LHCN-M2 (cell line): ENCODE results near the gene ZNHIT1. TPM values are rescaled to one million over a fixed set of nuclear protein-coding genes. Genes with fewer than 3 reads are reported as not detected.
"Not testable (repeated sequence)": the region's sequence is repeated elsewhere in the genome, so short reads cannot be mapped to it uniquely, and the experiment has no call there.

Source experiments
- DNase-seq: peaks from one replicate; pipeline ENCODE4 v3.0.0-alpha.2; 2012; ENCODE audit warnings: low read depth
- total RNA-seq: library from RNA; depleted of rRNA; stranded (reverse); fragments of >200 nt; gene quantifications from 2 replicates; pipeline ENCODE4 v1.2.3, GENCODE V29; 2014

The ZNHIT1 gene
- total RNA-seq, 1 experiment from 2014 or later = 134 TPM

DNA sequence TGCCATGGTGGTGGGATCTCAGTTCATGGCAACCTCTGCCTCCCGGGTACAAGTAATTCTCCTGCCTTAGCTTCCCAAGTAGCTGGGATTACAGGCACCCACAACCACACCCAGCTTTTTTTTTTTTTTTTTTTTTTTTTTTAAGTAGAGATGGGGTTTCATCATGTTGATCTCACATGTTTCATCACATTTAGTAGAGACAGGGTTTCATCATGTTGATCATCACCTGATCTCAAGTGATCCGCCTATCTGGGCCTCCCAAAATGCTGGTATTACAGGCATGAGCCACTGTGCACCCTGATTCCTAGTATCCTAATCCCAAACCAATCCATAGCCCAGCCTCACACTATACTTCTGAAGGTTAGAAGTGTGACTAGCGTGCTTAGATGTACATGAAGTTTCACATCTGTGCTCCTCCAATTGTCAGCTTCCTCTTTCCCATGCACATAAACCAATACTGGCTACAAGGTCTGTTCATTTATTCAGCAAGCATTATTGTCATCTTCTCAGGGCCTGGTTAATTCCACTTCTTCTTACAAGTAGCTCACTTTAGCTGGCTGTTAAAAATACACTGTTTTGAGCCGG lies 31.0 kb upstream of the ZNHIT1 start:
- no peak for DNase-seq

DNA sequence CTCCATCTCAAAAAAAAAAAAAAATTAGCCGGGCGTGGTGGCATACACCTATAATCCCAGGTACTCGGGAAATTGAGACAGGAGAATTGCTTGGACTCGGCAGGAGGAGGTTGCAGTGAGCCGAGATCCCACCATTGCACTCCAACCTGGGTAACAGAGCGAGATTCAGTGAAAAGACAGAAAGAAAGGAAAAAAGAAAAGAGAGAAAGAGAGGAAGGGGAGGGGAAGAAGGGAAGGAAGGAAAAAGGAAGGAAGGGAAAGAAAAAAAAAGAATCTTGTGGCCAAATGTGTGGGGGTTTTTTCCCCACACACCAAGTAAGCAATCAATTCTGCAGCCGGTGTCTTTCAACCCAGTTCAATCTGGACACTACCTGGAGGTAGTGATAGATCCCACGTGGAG lies 28.9 kb upstream of the ZNHIT1 start:
- no peak for DNase-seq

DNA sequence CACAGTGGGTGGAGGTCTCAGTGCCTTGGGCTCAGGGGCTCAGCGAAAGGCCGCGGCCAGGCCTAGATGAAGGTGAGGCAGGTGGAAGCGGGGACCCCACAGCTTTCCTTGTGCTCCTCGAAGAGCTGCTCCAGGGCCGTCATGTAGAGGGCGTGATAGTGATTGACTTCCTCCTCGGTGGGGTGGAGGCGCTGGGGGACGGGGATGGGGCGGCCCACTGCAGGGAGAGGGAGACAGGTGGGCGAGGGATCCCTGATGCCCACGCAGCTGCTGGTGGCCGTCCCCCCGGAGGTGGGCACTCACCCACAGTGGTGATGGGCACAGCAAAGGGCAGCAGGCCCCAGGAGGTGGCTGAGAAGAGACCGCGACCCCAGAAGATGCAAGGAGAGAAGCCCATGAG lies 22.1 kb upstream of the ZNHIT1 start:
- DNase-seq = no peak

DNA sequence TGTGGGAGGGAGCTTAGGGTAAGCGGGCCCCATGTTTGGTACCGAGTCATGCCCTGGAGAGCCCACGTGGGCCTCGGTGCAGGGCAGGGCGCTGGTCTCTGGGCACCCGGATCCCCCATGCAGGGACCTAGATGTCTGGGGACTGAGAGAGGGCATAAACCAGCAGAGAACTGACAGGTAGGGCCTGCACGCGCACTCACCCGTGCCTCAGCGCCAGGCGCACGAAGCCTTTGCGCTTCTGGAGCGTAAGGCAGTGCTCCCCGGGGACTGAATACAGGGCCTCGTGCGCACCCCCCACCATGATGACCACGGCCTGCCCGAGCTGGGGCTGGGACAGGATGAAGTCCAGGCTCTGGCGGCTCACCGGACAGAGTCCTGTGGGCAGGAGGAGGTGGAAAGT lies 20.0 kb upstream of the ZNHIT1 start:
- DNase-seq = no peak

DNA sequence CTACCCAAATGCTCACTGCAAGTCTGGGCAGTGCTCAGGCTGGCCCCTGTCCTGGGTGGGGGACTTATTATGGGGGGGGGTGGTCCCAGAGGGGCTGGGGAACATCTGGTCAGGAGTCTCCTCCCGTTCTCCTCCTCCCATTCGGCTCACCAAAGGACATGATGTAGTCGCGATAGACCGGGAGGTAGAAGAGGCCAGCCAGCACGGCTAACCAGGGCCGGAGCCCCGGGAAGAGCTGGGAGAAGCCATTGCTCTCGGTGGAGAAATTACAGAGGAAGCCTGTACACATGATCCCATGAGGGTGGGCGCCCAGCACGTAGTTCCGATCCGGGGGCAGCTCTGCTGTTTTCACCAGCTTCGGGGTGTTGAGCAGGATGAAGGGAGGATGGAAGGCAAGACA lies 19.5 kb upstream of the ZNHIT1 start:
- no peak for DNase-seq

DNA sequence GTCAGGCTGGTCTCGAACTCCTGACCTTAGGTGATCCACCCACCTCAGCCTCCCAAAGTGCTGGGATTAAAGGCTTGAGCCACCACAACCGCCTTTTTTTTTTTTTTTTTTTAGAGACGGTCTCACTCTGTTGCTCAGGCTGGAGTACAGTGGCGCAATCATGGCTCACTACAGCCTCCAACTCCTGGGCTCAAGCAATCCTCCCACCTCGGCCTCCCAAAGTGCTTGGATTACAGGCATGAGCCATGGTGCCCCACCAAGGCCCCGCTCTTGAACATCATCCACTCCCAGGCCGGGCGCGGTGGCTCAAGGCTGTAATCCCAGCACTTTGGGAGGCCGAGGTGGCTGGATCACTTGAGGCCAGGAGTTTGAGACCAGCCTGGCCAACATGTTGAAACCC lies 18.4 kb upstream of the ZNHIT1 start:
- DNase-seq = not testable (repeated sequence)

DNA sequence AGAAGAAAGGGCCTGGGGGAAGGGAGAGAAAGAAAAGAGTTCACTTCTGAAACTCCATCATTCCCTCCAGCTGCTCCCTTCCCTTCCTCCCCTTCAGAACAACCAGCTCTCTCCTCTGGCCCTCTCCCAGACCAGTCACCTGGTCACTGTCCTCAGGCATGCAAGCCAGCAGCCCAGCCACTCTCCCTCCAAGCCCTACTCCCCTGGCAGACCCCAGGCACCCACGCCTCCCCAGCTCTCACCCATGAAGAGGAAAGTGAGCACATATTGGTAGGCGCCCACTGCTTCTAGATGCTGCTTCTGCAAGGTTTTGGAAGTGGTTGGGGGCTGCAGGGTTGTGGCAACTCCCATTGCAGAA lies 17.5 kb upstream of the ZNHIT1 start:
- no peak for DNase-seq

DNA sequence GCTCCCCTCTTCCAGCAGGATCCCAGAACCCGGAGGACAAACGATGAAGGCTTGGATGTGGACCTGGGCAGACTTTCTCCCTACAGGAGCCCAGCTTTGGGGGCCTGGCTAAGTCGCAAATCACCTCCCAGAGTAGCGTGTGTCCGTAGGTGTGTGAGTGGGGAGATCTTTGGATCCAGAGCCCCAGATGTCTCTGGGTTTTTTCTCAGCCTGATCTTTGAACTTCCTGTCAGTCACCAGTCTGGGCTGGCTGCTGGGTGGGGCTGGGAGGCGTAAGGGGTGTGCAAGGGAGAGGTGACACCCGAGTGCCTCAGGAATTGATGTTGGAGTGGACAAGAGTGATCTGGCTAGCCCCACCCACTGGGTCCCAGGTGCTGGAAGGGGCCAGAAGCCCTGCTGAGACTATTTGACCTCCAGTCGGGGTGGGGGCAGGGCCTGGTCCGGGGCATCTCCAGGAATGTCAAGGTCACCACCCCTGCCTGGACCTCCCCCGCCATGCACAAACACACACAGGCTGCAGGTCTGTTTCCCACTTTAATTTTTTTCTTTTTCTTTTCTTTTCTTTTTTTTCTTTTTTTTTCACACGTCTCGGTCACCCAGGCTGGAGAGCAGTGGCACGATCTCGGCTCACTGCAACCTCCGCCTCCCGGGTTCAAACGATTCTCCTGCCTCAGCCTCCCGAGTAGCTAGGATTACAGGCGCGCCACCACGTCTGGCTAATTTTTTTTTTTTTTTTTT lies 16.9 kb upstream of the ZNHIT1 start, which contains the start of gene MOGAT3:
MOGAT3 (minus strand) TSS at position 175 of the 738 bp plus-strand sequence. CDS start 182 bp downstream, outside the sequence.
- DNase-seq = no peak

DNA sequence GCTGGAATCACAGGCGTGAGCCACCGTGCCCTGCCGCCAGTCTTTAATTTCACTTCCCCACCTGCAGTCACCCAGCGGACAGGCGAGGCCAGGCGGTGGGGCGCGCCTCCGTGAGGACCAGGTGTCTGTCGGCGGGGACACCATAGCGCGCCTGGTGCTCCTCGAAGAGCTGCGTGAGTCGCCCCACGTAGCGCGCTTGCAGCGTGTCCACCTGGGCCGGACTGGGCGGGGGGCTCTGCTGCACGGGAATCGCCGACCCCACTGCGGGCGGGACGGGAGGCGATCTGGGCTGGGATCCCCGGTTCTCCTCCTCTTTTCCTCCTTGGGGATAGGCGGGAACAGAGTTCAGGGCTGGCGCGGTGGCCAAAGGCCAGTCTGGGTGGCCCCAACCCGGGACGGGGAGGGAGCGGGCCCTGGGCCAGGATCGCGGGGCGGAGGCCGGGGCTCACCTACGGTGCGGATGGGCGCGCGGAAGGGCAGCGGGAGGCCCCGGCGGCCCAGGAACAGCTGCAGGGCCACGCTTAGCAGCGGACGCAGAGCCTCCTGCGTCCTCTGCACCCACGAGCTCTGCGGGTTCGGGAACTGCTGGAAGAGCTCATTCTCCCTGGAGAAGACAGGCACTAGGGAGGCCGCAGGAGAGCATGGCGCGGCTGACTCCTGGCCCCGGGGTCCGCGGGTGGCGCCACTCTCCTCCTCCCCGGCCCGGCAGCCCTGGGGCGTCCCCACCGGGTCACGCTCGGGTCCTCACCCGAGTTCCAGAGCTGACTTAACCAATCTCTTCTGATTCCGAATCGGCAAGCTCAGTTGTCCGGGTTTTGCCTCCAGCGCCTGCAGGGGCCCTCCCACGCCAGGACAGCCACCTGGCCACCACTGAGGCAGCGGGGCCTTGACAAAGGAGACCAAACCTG lies 16.0 kb upstream of the ZNHIT1 start:
- no peak for DNase-seq

DNA sequence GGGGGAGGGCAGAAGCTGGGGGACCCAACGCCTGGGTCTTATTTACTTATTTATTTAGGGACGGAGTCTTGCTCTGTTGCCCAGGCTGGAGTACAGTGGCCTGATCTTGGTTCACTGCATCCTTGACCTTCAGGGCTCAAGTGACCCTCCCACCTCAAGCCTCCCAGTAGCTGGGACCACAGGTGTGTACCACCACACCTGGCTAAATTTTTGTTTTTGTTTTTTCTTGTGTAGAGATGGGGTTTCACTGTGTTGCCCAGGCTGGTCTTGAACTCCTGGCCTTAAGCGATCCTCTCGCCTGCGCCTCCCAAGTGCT lies 15.4 kb upstream of the ZNHIT1 start:
- no peak for DNase-seq

DNA sequence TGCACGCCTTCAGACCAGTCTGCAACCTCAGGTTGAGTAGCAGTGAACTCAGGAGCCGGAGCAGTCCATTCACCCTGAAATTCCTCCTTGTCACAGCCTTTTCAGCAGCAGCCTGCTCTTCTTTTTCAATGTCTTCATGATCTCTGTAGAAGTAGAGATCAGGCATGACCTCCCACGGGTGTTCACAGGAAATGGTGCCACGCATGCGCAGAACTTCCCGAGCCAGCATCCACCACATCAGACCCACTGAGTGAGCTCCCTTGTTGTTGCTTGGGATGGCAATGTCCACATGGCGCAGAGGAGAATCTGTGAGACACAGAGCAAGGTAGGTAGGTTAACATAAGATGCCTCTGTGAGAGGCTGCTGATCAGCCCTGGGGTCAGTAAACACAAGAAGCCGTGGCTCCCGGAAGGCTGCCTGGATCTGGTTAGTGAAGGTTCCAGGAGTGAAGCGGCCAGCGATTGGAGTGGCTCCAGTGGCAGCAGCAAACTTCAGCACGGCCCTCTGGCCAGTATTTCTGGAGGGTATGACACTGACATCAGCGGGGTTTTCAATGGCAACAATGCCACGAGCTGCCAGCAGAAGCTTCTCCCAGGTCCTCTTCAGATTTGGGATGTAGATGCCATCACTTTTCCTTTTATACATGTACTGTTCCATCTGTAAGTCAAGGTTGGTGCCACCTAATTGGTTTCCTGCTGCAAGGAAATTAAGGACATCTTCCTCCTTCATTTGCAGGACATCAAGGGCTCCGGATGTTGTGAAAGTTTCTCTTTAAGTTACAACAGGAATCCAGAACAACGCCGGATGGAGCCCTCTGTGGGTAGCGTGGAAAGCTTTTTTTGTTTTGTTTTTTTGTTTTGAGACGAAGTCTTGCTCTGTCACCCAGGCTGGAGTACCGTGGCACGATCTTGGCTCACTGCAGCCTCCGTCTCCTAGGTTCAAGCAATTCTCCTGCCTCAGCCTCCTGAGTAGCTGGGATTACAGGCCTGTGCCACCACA lies 13.9 kb upstream of the ZNHIT1 start:
- DNase-seq = not testable (repeated sequence)

DNA sequence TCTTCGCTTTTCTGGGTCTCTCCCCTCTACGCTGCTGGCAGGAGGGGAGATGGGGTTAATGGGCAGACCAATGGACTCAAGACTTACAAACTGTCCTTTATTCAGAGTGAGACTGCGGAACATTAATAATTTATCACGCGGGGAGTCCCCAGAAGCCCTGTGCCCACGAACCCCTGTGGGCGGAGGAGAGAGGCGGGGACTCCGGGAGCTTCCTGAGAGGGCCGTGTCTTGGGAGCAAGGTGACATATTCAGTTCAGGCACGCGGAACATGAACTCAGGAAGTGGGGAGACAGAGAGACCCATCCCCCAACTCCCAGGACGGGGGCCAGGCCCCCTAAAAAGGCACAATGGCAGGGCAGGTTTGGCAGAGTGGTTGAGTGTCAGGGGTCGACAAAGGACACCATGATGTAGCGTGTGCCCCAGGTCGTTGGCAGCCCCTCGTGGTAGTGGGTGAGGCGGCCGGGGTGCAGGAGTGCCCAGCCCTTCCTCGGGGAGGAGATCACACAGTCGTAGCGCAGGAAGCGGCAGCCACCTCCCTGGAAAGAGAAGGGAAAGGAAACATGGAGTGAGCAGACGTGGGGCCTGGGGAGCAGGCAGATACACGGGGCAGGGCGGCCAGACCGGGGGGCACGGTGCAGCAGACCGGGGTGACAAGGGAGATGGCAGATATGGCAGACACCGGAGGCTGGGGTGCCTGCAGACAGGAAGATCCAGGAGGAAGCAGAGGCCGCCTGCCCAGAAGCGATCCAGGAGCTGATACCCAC lies 11.9 kb upstream of the ZNHIT1 start:
- DNase-seq = no peak

DNA sequence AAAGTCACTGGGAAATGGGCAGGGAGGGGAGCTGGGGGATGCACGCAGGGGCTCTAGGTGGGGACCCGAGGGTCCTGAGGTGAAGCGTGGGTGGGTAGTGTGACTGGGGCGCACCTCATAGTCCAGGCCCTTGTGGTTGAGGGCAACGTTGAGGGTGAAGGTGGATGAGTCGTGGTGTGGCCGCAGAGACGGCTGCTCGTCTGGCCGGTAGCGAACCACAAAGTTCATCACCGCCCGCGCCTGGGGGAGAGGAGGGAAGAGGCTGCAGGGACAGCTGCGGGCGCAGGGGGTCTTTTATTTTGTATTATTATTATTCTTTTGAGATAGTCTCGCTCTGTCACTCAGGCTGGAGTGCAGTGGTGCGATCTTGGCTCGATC lies 11.3 kb upstream of the ZNHIT1 start:
- no peak for DNase-seq

DNA sequence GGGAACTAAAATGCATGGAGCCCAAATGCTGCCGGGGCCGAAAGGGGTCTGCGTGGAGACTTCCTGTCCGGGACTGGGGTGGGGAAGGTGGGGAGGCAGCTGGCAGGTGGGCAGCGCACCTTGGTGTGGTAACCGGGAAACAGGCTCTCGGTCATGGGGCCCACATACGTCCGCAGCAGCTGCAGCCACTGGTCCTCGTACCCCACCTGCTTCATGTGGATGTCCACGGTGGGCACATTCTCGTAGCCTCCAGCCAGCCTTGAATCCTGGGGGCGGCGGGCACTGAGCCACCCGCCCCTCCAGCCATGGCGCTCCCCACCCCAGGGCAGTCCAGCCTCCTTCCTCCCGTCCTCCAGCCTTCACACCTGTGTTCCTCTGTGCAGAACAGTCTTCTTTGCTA lies 10.5 kb upstream of the ZNHIT1 start:
- DNase-seq = no peak

DNA sequence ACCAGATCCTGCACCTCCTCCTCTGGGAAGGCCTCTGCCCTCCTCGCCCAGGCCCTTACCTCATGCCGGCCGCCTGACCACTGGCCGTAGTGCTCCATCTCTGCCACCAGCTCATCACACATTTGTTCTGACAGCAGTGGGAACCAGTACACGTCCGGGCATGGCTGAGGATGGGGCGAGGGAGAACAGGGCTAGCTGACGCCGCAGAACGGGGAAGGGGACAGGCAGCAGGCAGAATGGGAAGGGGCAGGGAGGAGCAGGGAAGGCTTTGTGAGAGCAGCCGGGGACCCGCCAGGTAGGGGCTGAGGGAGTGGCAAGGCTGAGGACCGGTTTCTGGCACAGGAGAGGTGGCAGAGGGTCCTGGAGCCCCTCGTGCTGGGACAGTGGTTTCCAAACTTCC lies 9.2 kb upstream of the ZNHIT1 start:
- DNase-seq = no peak

DNA sequence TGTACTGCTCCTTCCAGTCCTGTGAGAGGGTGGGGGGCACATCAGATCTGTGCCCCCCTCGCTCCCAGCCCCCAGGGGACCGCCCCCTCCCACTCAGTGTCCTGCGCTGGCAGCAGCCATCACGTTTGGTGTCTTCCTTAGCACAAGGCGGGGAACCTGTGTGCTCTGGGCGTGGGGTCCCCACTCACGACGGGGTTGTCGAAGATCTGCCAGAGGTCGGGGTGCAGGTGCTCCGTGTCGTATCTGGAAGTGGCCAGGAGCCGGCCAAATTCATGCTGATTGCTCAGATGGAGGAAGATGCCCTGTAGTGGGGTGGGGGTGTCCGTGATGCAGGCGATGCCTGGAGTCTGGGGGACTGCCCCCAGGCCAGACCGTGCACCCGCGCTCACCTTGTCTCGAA lies 7.8 kb upstream of the ZNHIT1 start:
- DNase-seq = no peak

DNA sequence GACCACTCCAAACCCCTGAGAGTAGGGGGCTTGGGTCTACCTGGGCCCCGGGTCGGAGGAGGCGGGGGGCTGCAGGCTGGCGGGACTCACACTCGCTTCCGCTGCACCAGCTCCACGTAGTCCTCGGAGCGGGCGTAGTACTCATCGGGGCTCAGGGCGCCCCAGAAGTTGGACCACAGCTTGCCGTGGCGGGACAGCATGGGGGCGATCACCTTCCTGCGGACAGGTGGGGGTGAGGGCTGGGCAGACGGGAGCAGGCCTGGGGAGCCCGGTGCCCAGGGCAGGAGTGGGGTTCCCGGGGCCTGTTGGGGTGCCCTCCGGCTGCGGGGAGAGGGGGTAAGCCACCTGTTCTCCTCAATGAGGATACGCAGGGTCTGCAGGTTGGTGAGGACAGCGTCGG lies 6.5 kb upstream of the ZNHIT1 start:
- no peak for DNase-seq

DNA sequence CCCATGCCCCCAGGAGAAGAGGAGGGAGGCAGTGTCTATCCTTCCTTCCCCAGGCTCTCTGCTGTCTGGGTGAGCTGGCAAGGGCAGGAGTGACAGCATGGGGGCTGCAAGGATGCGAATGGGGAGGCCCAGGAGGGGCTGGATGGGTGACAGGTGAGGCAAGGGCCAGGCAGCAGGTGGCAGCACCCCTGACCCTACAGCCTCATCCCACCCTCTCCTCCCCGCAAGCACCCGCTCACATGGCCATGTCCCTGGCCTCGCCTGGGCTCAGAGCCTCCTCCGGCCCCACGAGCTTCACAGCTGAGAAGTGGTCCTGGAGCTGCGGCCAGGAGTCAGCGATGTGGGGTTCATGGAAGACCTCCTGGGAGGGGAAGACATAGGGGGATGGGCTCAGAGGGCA lies 6.0 kb upstream of the ZNHIT1 start:
- no peak for DNase-seq

DNA sequence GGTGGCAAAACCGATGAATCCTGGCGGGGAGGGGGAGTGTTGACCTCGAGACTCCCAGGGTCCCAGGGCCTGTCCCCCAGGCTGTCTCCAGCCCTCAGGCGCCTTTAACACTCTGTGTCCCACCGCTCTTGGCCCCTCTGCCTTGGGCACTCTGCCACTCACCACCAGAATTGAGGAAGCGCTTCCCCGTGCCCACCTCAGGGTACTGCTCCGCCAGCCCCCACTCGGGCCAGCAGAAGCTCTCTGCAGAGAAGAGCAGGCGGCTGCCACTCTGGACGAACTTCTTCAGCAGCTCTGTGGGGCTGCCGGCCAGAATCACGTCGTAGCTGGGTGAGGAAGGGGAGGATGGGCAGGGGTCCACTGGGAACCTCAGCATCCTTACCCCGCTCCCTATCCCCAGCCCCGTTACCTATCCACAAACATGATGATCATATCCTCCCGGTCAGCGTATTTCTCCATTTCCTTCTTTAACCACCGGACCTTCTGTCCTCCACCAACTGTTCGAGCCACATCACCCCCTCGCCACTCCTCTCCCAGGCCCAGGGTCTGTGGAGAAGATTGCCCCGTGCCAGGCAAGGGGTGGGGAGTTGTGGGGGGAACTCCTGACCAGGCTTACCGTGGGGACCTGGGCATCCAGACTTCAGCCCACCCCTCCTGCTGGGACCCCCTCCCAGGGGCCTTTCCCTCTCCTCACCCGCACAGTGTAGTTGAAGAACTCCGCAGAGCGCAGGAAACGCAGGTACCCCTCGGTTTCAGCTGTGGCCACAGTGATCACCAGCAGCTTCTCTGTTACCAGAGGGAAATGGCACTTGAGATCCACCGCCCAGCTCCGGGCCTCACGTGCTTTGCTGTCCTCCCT lies 1.7 kb upstream of the ZNHIT1 start:
- no peak for DNase-seq
